HEK293T (cell line): Measurements from ENCODE around the gene SMIM14.

Source experiments
- BHLHE40 ChIP-seq: fragments of 450-650 bp; IDR thresholded peaks from 2 replicates; pipeline ENCODE4 v1.6.1; 2016; ENCODE audit warnings: mild to moderate bottlenecking, moderate library complexity, borderline replicate concordance
- ELF4 ChIP-seq: fragments of 450-650 bp; IDR thresholded peaks from 2 replicates; pipeline ENCODE4 v1.6.1; 2017; ENCODE audit warnings: antibody characterized with exemption
- FOXM1 ChIP-seq: fragments of 450-650 bp; IDR thresholded peaks from 2 replicates; pipeline ENCODE4 v1.6.1; 2017; ENCODE audit warnings: mild to moderate bottlenecking, borderline replicate concordance
- HDGF ChIP-seq: fragments of 450-650 bp; IDR thresholded peaks from 2 replicates; pipeline ENCODE4 v1.6.1; 2017; ENCODE audit warnings: antibody characterized with exemption, borderline replicate concordance
- NFRKB ChIP-seq: fragments of 450-650 bp; IDR thresholded peaks from 2 replicates; pipeline ENCODE4 v1.6.1; 2016; ENCODE audit warnings: mild to moderate bottlenecking, moderate library complexity
- SUZ12 ChIP-seq: fragments of 450-650 bp; IDR thresholded peaks from 2 replicates; pipeline ENCODE4 v1.6.1; 2016; ENCODE audit warnings: mild to moderate bottlenecking
- ZNF384 ChIP-seq: fragments of 450-650 bp; IDR thresholded peaks from 2 replicates; pipeline ENCODE4 v1.6.1; 2016
- TF ChIP-seq, protein P1 (sequence below): fragments of 450-650 bp; IDR thresholded peaks from 2 replicates; pipeline ENCODE4 v1.6.1; 2016

- no peak for TF ChIP-seq FOXM1
- no peak for TF ChIP-seq ZNF384
- TF ChIP-seq BHLHE40 = no peak
- TF ChIP-seq ELF4 = no peak
- TF ChIP-seq NFRKB = no peak
- TF ChIP-seq, protein P1, sequence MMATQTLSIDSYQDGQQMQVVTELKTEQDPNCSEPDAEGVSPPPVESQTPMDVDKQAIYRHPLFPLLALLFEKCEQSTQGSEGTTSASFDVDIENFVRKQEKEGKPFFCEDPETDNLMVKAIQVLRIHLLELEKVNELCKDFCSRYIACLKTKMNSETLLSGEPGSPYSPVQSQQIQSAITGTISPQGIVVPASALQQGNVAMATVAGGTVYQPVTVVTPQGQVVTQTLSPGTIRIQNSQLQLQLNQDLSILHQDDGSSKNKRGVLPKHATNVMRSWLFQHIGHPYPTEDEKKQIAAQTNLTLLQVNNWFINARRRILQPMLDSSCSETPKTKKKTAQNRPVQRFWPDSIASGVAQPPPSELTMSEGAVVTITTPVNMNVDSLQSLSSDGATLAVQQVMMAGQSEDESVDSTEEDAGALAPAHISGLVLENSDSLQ = no peak
- no peak for TF ChIP-seq HDGF
- no peak for TF ChIP-seq SUZ12
Observed at GRCh38 chr4:39614487-39615162, 24.0 kb downstream of the SMIM14 start.
